NCI-H2081 (cell line): ENCODE measurements around the gene TMEM134.
"Not testable (repeated sequence)": the region's sequence is repeated elsewhere in the genome, so short reads cannot be mapped to it uniquely, and the experiment has no call there.

ENCODE experiments used
- DNase-seq, 2 experiments: peaks; one replicate each; lab custom pipeline; 2025; lab: John Stamatoyannopoulos, UW

TMEM134 gene

DNA sequence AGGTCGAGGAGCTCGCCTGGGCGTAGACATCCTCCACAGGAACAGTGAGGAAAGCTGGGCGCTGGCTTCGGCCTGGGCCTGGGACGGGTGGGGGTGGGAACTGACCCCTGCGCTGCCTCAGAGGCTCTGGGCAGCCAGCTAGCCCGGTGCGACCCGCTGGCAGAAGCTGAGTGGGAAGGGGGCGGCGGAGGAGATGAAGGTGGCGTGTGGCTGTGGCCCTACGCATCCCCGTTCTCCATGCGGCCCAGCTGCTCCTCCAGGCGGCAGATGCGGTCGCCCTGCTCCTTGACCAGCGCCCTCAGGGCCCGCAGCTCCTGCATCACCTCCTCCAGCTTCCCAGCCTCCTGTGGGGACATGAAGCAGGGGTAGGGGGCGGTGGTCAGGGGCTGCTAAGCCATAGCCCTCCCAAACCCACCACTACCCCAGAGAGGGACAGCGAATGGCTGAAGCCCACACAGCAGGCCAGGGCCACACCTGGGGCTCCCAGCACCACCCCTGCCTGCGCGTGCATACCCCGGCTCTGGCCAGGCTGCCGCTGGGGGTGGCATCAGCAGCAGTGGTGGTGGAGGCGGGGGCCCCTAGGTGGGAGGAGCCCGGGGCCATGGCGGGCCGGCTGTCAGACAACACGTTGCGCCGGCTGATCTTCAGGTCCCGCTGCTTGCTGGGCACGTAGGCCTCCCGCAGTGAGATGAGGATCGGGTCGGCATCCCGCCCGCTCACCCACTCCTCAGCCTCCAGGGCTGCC, 30.7 kb downstream of the TMEM134 start:
- DNase-seq, result no peak

DNA sequence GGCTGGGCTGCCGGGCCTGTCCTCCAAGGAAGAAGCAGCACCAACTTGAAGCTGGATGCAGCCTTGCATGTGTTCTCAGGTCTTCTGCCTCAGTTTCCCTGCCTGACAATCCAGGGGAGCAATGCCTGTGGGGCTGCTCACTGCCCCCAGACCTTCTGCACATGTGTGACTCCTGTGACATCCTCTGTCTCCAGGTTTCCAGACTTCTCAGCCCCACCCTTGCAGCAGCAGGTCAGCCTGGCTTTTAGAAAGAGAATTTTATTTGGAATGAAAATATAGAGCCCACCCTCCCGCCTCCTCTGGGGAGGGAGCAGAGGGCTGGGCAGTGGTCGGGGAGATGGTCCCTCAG, 31.3 kb downstream of the TMEM134 start:
- DNase-seq, result no peak

DNA sequence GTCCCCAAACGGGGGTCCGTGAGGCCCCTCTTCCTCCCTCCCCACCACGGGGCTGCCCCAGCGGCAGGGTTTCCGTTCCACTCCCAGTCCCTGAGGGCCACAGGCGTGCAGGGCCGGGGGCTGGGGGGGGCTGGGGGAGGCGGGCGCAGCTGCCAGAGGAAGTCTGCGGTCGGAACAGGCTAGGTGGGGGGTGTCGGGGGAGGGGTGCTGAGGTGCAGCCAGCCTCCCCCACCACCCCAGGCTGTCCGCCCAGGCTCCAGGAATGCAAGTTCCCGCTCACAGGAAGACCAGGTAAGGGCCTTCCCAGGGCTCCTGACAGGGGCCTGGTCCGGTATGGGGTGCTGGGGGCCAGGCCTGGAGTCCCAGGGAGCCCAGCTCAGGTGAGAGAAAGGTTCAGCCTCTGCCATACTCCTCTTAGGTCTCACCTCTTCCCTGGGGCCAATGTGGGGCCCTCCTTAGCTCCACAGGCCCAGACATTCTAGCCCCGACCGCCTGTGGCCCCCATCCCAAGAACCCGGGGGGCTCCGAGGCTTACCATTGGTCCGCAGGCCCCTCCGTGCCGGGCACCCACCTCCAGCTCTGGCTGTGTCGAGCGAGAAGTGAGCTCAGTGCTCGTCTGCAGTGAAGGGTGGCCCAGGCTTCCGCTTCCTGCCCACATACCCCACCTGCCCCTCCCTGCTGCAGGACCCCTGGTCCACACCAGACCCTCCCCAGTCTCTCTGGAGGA, 31.8 kb downstream of the TMEM134 start, which contains the start of gene PTPRCAP:
PTPRCAP (minus strand) TSS at position 601 of the 727 bp plus-strand sequence; CDS start at position 538, 63 bp downstream.
- no peak for DNase-seq

DNA sequence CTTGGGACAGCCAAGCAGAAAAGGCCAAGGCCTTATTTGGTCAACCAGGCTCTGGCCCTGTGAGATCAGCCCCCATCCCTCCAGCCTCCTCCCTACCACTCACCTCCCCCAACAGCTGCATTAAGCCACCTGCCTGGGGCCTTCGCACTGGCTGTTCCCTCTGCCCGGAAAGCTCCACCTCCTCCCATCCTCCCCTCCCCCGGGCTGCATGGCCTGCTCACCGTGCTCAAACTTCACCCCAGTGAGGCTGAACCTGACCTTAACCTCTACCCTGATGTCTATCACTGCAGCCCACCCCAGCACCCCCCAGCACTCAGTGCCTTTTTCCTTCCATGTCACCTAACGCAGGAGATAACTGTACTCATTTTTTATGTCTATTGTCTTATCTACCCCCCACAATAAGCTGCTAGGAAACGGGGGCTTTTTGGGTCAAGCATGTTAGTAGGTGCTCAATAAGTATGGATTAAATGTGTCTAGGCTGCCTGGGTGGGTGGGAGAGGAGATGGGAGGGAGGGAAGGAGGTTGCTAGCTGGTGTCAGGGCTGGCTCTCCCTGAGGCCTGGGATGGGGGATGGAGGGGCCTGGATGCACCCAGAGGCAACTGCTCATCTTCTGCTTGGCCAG, 32.5 kb downstream of the TMEM134 start:
- DNase-seq, result no peak

DNA sequence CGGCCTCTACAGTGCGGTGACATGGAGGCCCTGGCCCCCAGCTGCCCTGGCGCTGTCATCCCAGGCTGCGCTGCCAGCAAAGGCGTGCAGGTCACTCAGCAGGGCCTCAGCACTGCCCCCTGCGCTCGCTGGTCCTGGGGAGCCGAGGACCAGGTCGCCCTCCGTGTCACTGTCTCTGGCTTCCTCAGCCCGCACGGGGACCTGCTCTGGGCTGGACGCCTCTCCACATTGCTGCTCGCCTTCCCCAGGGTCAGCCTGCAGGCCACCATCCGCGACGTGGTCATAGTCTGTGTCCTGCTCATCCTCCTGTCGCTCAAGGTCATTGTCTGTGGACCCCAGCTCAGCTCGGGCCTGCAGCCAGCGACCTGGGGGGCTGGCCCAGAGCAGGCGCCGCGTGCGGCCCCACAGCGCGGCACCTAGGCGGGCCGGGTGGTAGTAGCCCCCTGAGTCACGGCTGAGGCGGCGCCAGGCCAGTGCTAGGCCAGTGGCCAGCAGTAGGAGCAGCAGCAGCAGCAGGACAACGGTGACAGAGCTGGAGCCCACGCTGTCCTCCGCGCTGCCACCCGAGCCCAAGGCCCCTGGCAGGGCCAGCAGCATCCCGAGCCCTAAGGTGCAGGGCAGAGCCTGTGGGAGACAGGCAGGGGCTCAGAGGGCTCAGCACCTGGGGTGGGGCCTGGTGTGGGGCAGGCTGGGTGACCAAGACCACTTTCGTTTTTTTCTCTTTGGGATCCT, 33.2 kb downstream of the TMEM134 start:
- DNase-seq, result no peak

DNA sequence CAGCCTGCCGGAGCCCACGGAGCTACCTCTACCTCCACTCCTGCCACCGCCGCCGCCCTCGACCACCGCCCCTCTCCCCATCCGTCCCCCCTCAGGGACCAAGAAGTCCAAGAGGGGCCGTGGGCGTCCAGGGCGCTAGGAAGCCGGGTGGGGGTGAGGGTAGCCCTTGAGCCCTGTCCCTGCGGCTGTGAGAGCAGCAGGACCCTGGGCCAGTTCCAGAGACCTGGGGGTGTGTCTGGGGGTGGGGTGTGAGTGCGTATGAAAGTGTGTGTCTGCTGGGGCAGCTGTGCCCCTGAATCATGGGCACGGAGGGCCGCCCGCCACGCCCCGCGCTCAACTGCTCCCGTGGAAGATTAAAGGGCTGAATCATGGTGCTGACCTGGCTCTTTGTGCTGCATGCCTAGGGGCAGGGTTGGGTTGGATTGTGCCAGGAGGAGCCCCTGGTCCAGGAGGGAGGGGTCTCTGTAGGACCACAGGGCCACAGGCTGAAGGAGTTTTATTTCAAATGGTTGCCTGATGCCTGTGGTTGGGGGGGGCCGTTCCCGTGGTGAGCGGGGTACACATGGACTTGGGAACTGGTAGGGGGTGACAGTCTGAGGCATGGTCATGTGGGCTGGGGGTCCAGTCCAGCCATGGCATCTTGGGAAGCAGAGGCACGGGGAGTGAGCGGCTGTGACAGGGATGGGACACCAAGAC, 33.9 kb downstream of the TMEM134 start:
- no peak for DNase-seq

DNA sequence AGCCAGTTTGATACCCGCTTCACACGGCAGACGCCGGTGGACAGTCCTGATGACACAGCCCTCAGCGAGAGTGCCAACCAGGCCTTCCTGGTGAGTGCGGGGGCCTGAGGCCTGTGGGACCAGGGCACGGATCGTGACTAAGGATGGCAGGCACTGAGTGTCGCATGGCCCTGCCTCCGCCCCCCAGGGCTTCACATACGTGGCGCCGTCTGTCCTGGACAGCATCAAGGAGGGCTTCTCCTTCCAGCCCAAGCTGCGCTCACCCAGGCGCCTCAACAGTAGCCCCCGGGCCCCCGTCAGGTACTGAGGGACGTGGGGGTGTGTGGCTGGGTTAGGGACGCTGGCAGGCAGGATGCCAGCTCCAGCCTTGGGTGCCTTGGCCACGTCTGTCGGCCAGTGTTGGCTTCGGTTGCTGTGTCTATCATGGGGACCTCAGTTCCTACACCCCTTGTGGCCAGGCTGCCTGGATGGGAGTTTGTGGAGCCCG, 34.6 kb downstream of the TMEM134 start:
- no peak for DNase-seq

DNA sequence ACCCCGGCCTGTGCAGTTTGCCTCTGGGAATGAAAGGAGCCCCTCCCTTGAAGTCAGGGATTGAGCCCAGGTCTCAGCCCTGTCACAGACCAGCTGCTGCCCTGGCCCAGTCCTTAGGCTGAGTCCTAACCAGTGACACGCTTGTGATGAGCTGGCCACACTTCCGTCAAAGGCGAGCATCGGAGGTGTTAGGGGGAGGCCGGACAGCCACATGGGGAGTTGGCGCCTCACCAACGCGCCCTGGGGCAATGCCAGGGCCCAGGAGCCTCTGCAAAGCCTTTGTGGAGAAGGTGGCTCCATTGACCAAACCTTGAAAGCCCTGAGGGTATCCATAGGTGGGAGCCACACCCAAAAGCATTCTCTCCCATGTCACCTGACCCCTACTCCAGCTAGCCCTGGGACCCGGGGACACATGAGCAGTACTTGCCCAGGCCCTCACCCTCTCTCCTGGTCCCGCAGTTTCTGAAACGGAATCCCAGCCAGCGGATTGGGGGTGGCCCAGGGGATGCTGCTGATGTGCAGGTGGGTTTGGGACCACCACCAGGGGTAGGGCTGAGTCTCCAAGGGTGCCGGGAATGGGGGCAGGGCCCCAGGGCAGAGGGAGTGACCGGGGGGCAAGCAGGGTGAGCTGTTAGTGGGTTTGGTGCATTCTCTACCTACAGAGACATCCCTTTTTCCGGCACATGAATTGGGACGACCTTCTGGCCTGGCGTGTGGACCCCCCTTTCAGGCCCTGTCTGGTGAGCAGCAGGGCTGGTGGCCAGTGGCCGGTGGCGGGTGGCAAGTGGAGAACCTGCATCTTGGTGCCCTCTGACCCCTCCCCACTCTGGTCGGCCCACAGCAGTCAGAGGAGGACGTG, 35.3 kb downstream of the TMEM134 start:
- no peak for DNase-seq

DNA sequence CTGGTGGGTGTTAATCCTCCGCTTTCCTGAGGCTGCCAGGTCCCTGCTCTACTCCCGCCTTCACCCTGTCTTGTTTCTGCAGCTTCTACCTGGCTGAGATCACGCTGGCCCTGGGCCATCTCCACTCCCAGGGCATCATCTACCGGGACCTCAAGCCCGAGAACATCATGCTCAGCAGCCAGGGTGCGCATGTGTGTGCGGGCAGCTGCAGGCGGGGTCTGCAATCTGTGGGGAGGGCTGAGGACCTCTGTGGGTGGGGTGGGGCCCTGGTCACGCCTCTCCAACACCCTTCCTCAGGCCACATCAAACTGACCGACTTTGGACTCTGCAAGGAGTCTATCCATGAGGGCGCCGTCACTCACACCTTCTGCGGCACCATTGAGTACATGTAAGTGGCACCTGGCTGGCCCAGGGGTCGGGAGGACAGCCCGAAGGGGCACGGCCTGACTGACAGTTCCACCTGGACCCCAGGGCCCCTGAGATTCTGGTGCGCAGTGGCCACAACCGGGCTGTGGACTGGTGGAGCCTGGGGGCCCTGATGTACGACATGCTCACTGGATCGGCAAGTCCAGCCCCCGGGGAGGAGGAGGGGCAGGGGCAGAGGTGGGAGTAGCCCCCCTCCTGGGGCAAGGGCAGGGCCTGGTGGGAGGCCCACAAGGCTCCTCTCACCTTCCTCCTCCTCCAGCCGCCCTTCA, 36.2 kb downstream of the TMEM134 start:
- no peak for DNase-seq

DNA sequence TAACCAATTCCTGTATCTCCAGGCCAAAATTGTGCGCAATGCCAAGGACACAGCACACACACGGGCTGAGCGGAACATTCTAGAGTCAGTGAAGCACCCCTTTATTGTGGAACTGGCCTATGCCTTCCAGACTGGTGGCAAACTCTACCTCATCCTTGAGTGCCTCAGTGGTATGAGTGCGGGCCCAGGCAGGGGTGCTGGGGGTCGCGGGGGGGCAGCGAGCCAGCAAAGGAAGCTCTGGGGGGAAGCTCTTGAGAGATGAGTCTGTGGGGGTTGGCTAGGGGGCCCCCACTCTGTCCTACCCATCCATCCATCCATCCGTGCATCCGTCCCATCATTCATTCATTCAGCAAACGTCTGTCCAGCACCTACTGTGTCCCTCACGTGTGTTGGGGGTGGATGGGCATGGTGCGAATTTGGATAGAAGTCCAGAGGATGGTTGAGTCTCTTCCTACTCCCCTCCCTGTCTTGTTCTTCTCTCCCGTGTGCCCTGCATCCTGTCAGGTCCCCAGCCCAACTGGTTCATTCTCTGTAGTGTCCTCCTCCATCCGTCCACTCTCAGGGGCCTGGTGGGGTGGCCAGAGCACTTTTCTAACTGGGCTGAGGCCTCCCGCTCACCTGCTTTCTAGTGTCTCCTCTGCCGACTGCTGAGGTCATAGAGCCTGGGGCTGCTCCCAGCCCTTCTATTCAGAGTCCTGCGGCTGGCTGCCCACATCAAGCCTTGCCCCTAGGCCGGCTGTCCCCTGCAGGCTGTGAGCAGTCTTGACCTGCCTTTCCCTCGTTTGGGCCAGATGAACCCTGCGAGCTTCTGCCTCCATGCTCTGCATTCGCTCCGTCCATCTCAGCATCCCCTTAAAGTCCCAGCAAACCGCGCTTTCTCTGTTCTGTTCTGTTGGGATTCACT, 37.5 kb downstream of the TMEM134 start:
- DNase-seq, result no peak

DNA sequence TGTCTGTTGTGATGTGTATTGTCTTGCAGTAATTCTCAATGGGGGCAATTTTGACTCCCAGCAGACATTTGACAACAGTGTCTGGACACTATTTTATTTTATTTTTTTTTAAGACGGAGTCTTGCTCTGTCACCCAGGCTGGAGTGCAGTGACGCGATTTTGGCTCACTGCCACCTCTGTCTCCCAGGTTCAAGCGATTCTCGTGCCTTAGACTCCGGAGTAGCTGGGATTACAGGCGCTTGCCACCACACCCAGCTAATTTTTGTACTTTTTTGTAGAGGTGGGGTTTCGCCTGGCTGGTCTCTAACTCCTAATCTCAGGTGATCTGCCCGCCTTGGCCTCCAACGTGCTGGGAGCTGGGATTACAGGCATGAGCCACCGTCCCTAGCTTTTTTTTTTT, 39.3 kb downstream of the TMEM134 start:
- DNase-seq, result no peak

DNA sequence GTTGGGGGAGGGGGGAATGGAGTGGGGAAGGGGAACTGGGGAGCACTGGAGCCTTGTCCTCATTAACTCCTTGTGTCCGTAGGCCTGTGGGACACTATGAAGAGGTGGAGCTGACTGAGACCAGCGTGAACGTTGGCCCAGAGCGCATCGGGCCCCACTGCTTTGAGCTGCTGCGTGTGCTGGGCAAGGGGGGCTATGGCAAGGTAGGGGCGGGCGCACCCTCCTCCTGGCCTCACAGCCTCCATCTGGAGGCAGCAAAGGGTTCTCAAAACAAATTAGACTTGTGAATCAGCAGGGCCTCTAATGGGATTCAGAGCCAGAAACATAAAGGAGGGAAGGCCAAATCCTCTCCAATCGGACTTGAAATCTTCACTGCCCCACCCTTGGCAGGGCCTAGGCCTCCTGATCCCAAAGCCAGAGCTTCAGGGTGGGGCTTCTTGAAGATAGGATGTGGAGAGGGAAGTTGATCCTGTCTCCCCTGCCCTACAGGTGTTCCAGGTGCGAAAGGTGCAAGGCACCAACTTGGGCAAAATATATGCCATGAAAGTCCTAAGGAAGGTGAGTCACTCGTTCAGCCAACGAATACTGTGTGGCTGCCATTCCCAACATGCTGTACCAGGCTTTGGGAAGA, 39.9 kb downstream of the TMEM134 start:
- DNase-seq, result no peak

DNA sequence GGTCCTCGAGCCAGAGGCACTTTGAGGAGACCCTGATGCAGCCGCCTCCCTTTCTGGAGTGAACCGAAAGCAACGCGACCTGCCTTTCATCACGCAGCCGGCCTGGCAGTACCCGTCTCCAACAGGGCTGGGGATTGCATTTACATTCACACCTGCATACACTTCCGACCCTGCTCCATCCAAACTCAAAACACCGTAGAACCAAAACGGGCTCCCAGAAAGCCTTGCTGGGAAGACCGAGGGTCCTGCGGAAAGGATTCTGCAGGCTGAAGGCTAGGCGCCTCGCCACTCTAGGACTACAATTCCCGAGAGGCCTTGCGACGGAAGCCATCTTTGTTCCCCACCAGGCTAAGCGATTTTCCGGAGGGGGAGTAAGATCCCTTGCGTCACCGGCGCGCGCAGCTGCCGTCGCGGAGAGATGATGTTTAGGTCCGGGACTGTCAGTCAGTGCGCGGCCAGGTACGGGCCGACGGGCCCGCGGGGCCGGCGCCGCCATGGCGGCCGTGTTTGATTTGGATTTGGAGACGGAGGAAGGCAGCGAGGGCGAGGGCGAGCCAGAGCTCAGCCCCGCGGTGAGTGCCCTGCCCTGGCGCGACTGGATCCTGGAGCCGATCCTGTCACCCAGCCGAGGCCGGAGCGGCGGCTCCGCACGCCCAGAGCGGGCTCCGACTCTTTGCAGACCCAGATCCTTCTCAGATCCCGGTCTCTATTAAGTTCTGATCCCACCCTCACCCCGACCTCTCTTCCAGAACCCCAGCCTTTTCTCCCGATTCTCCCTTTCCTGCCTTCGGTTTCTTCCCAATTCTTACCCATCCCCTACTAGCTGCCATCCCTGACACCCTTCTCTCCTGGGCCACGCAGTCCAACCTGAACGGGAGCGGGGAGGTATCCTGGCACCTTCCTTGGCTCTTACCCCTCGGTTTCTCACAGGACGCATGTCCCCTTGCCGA, 40.7 kb downstream of the TMEM134 start, which contains the start of gene RPS6KB2:
RPS6KB2 (plus strand) TSS at position 443 of the 950 bp plus-strand sequence; CDS start at position 495, 52 bp downstream.
- peak; percentile 96 to 97 for DNase-seq

DNA sequence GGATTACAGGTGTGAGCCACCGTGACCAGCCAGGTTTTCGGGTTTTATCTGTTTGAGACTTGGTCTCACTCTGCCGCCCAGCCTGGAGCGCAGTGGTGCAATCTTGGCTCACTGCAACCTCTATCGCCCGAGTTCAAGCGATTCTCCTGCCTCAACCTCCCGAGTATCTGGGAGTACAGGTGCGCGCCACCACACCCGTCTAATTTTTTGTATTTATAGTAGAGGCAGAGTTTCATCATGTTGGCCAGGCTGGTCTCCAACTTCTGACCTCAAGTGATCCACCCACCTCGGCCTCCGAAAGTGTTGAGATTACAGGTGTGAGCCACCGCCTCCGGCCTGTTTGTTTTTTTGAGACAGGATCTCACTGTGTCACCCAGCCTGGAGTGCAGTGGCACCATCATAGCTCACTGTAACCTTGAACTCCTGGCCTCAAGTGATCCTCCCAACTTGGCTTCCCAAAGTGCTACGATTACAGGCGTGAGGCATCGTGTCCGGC, 41.6 kb downstream of the TMEM134 start:
- DNase-seq, result not testable (repeated sequence)

DNA sequence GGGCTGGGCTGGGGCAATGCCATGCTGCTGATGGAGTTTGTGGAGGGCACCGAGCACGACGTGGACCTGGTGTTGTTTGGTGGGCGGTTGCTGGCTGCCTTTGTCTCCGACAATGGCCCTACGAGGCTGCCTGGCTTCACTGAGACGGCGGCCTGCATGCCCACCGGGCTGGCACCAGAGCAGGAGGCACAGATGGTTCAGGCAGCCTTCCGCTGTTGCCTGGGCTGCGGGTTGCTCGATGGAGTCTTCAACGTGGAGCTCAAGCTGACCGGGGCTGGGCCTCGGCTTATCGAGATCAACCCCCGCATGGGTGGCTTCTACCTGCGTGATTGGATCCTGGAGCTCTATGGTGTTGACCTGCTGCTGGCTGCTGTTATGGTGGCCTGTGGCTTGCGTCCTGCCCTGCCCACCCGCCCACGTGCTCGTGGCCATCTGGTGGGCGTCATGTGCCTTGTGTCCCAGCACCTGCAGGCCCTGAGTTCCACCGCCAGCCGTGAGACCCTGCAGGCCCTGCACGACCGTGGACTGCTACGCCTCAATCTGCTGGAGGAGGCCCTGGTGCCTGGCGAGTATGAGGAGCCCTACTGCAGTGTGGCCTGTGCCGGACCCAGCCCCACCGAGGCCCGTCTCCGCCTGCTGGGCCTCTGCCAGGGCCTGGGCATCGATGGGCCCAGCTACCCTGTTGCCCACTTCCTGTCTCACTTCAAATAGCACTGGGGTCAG, 45.0 kb downstream of the TMEM134 start:
- no peak for DNase-seq

DNA sequence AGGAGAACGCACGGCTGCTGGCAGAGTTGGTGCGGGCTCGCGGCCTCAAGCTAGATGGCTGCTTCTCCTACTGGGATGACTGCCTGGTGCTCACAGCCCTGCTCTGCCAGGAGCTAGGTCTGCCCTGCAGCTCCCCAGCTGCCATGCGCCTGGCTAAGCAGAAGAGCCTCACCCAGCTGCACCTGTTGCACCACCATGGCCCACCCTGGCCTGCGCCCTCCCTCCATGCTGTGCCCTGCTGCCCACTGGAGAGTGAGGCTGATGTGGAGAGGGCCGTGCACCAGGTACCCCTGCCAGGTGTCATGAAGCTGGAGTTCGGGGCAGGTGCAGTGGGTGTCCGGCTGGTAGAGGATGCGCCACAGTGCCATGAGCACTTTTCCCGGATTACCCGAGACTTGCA, 45.6 kb downstream of the TMEM134 start:
- DNase-seq, result no peak
